GM21447 (cell line): Measurements from ENCODE around the gene TRPM8.

Experiments
- ATAC-seq: cut with Tn5 transposase; IDR thresholded peaks from one replicate; pipeline ENCODE4 v1.9.1; 2021; ENCODE audit not compliant: unreplicated experiment

TRPM8 gene

DNA sequence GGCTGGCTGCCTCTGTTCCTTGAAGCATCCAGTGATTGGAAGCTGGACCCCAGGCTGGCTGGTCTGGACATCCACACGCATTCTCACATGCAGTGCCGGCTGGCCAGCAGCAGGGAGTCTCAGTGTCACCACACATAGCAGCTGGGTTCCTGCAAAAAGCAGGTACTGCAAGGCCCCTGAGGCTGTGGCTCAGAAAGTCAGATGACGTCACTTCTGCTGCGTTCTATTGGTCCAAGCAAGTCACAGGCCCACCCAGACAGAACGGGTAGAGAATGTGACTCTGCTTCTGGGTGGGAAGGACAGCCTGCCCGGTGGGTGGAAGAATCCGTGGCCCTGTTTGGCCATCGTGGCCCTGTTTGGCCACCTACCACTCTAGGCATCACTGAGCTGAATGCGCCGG, 82.0 kb downstream of the TRPM8 start:
- no peak for ATAC-seq

GRCh38 chr2:234001380-234002160, 84.4 kb downstream of the TRPM8 start:
- ATAC-seq: no peak

DNA sequence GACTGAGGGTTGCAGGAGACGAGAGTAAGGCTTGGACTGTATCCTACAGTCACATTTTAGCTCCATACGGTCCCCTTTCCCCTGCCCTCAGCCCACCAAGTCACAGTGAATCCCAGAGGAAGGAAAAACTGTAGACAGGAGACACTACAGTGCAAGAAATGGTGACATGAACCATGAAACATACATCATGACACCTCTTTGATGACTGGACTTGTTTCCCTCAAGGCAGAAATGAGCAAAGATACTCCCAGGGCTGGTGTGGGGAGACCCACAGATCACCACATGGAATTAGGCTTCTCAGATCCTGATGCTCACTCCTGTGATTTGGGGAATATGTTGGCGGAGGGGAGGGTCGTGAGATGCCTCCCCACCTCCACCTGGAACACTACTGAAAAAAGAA, 85.1 kb downstream of the TRPM8 start:
- ATAC-seq: no peak

- ATAC-seq: no peak
Observed at GRCh38 chr2:234003972-234004617, 86.9 kb downstream of the TRPM8 start.

- no peak for ATAC-seq
Observed at GRCh38 chr2:234005126-234005525, 88.0 kb downstream of the TRPM8 start.

DNA sequence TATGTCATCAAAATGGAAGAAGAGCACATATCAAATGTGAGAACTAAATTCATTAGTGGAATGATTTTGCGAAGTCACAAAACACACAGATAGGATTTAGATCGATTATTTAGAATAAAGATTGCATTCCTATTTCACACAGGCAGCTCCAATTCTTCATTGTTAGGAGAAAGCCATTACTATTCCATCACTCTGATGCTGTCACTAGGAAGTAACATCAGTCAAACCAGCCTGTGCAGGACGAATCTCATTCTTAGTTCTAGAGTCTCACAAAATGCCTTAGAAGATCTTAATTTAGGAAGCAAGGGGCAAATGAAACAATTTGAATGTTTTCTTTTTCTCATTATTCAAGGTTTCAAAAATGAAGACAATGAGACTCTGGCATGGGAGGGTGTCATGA, 89.3 kb downstream of the TRPM8 start:
- no peak for ATAC-seq

- no peak for ATAC-seq
Observed at GRCh38 chr2:234014427-234014826, 97.3 kb downstream of the TRPM8 start.

- no peak for ATAC-seq
Observed at GRCh38 chr2:234015861-234016260, 98.7 kb downstream of the TRPM8 start.

GRCh38 chr2:234019896-234020295, 102.7 kb downstream of the TRPM8 start:
- no peak for ATAC-seq

- no peak for ATAC-seq
Observed at GRCh38 chr2:234020332-234020731, 103.2 kb downstream of the TRPM8 start.

GRCh38 chr2:234022424-234022823, 105.3 kb downstream of the TRPM8 start:
- ATAC-seq: no peak

GRCh38 chr2:234024304-234024703, 107.1 kb downstream of the TRPM8 start:
- ATAC-seq: no peak

DNA sequence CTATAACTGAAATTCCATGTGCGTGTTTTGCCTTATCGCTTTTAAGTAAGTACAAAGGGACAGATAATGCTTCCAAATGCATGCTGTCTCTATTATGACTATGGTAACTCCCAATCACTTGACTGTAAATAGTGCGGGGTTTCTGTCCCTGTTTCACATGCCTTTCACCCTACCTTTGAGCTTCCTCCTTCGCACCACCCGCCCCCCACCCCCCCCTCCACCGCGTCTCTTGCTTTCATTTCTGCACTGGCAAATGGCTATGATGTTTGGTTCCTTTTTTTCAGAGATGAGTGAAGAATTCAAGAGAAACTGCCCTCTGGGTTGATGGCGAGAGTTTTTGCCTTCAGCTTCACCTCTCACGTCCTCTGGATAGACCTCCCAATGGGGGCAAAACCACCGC, 108.3 kb downstream of the TRPM8 start:
- ATAC-seq: no peak

DNA sequence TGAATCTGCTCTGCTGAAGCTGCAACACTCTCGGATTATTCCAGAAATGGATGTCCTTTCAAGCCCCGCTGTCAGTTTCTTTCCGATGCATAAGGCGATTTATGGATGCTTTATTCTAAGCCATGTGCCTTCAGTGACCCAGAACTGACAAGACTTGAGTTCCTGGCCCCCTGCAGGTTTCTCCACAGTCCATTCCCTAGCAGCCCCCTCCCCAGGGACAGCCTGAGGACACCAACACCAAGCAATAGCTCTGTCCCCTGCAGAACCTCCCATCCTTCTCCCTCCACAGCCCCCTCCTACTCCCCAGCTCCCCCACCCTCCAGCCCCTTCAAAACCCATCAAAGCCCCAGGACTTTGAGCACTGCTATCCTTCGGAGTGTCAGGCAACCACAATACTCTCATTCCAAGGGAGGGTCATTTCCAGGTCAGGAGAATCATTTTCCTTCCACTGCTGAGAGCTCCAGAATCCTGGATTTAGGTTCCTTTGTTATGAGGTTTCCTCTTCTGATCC, 108.8 kb downstream of the TRPM8 start:
- no peak for ATAC-seq

GRCh38 chr2:234026693-234027254, 109.6 kb downstream of the TRPM8 start:
- no peak for ATAC-seq

- no peak for ATAC-seq
Observed at GRCh38 chr2:234027641-234028040, 110.5 kb downstream of the TRPM8 start.

- ATAC-seq: no peak
Observed at GRCh38 chr2:234029150-234029733, 112.1 kb downstream of the TRPM8 start.

GRCh38 chr2:234031207-234031606, 114.0 kb downstream of the TRPM8 start:
- ATAC-seq: no peak

DNA sequence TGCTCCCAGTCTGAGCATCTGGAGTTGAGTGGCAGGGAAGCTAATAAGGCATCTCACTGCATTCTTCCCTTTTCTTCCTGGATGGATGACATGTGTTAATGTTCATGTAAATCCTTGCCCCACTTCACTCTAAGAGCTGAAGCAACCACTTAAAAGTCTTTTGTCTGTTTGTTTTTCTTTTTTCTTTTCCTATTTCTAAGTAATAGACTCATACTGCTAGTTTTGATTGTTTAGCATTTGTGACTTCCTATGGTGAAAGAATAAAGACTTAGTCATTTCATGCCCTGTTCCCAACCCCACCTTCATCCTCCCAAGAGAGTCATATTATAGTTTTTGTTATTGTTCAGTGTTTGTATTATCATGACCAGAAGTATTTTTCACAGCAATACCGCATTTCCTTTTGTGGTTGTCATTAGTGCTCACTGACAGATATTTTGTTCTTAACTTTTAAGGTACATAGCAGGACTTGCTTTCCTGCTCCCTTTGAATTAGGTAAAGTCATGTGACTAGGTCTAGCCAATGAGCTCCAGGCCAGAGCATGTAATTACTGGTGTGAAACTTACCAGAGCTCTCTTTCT, 115.2 kb downstream of the TRPM8 start:
- ATAC-seq: no peak

- ATAC-seq: no peak
Observed at GRCh38 chr2:234033174-234033573, 116.0 kb downstream of the TRPM8 start.

GRCh38 chr2:234033885-234034284, 116.7 kb downstream of the TRPM8 start:
- ATAC-seq: no peak
